ENCODE measurements around the gene SPATA13.
"Not testable (repeated sequence)": the region's sequence is repeated elsewhere in the genome, so short reads cannot be mapped to it uniquely, and the experiment has no call there.

The SPATA13 gene

DNA sequence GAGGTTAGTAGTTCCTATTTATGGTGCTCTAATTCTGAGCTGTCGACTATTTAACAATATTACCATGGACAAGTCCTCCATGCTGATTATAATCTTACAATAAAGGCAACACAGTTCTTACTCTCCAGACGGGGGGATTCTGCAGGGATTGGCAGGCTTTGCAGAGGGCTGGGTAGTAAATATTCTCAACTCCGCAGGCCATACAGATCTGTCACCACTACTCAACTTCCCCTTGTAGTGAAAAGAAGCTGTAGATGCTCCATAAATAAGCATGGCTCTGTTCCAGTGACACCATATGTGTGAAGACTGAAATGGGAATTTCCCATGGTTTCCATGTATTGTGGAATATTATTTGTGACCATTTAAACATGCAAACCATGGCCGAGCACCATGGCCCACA, 158.4 kb downstream of the SPATA13 start:
- not testable (repeated sequence) for DNase-seq (ENCODE audit: low spot score)

- not testable (repeated sequence) for DNase-seq (ENCODE audit: low spot score)
Measured at GRCh38 chr13:24319641-24320040, 159.1 kb downstream of the SPATA13 start.

DNA sequence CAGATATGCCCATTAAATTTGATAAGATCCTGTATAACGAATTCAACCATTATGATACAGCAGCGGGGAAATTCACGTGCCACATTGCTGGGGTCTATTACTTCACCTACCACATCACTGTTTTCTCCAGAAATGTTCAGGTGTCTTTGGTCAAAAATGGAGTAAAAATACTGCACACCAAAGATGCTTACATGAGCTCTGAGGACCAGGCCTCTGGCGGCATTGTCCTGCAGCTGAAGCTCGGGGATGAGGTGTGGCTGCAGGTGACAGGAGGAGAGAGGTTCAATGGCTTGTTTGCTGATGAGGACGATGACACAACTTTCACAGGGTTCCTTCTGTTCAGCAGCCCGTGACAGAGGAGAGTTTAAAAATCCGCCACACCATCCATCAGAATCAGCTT, 160.9 kb downstream of the SPATA13 start:
- not testable (repeated sequence) for DNase-seq (ENCODE audit: low spot score)

DNA sequence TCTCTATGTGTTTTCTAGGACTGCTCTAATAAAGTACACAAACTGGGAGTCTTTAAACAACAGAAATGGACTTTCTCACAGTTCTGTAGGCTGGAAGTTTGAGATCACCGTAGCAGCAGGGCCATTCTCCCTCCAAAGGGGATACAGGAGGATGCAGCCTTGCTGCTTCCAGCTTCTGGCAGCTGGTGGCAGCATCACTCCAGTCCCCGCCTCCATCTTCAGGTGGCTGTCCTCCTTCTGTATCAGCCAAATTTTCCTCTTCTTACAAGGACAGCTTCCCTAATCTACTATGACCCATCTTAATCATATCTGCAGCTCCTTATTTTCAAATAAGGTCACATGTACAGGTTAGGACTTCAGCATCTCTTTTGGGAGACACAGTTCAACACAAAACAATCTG, 161.9 kb downstream of the SPATA13 start:
- not testable (repeated sequence) for DNase-seq (ENCODE audit: low spot score)

- DNase-seq (ENCODE audit: low spot score): no peak
Measured at GRCh38 chr13:24323036-24323738, 162.7 kb downstream of the SPATA13 start.

DNA sequence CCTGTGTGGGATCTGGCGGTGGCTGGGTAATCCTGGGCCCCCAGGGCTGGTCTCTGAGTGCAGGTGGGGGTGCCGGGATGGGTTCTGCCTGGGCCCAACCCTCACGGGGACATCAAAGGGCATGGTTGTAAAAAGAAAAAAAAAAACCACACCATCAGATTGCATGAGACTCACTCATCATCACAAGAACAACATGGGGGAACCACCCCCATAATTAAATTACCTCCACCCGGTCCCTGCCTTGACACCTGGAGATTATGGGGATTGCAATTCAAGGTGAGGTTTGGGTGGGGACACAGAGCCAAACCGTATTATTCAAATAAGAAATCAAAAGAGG, 163.2 kb downstream of the SPATA13 start:
- no peak for DNase-seq (ENCODE audit: low spot score)

GRCh38 chr13:24327598-24327997, 167.1 kb downstream of the SPATA13 start:
- DNase-seq (ENCODE audit: low spot score): not testable (repeated sequence)

DNA sequence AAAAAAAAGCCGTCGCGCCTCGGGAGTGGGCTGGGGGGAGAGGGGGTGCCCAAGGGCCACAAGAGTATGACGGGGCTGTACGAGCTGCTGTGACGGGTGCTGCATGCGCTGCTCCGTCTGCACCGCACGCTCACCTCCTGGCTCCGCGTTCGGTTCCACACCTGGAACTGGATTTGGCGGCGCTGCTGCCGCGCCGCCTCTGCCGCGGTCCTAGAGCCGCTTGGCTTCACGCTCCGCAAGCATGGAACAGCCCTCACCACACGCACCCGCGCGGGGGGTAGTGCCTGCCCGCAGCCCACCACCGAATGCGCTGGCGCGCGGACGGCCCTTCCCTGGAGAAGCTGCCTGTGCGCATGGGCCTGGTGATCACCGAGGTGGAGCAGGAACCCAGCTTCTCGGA, 167.6 kb downstream of the SPATA13 start:
- no peak for DNase-seq (ENCODE audit: low spot score)

DNA sequence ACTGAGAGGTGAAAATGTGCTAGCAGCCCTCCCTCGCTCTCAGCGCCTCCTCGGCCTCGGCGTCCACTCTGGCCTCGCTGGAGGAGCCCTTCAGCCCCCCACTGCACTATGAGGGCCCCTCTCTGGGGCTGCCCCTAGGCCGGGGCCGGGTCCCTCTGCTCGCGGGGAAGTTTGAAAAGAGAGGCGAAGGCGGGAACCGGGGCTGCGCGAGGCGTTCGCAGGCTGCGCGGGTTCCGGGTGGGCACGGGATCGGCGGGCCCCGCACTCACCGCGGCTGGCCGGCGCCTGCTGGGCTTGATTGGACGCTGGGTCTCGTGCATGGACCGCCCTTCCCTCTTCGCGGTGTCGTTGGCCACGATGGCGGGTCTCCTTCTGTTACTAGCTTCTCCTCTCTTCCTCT, 178.2 kb downstream of the SPATA13 start:
- no peak for DNase-seq (ENCODE audit: low spot score)

GRCh38 chr13:24339937-24340607, 179.6 kb downstream of the SPATA13 start:
- no peak for DNase-seq (ENCODE audit: low spot score)

DNA sequence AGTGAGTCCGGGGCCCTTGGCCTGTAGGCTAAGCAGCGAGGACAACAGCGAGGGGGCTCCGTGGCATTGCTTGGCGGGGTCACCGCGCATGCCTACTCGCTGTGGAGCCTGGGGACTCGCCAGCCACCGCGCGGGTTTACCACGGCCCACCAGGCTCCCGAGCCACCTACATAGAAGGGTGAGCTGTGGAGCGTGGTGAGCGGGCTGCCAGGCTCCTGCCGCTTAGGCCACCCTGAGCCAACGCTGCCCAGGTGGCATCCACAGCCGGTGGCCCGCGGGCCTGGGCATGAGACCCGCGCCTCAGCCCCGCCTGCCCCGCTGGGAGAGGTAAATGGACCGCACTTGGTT, 180.1 kb downstream of the SPATA13 start:
- DNase-seq (ENCODE audit: low spot score): no peak

GRCh38 chr13:24341439-24341838, 180.9 kb downstream of the SPATA13 start:
- peak; percentile 10 for DNase-seq (ENCODE audit: low spot score)

GRCh38 chr13:24348385-24348784, 187.9 kb downstream of the SPATA13 start:
- DNase-seq (ENCODE audit: low spot score): no peak

- peak; percentile 85 for DNase-seq (ENCODE audit: low spot score)
Measured at GRCh38 chr13:24348797-24349515, 188.4 kb downstream of the SPATA13 start.

GRCh38 chr13:24349778-24350664, 189.5 kb downstream of the SPATA13 start:
- not testable (repeated sequence) for DNase-seq (ENCODE audit: low spot score)

GRCh38 chr13:24351423-24351822, 190.9 kb downstream of the SPATA13 start:
- no peak for DNase-seq (ENCODE audit: low spot score)

DNA sequence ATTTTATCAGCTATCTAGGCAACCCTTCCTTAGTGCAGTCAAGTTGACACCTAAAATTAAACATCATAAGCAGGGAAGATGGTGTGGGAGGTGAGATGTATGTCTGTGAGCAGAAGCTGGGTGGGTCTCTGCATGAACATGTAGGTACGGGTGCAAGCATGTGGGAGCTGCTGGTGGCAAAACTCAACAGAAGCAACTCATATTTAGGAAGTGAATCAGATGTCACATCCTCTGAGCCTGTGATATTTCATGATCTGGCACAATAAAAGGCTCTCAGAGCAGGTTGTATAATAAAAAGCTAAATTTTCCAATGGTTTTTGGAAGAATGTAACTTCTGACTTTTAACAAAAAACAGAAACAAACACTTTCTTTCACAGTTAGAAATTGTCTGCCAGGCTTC, 193.2 kb downstream of the SPATA13 start:
- no peak for DNase-seq (ENCODE audit: low spot score)

DNA sequence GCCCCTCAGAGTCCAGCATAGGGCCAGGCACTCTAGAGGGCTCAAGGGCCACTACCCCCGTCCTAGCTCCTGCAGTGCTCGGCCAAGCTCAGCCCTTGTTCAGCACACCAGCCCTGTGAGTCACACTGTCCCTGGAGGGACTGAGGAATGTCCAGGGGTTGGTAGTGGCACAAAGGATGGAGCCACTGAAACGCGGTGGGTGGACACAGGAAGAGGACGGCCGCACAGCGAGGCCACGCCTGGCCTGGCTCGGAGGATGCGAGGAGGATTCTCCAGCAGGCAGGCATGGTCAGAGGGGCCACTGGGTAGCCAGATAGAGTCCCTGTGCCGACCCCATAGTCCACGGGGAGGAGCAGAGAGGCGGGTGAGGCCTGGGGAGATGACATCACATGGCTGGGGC, 194.6 kb downstream of the SPATA13 start:
- DNase-seq (ENCODE audit: low spot score): no peak

GRCh38 chr13:24356270-24356669, 195.8 kb downstream of the SPATA13 start:
- DNase-seq (ENCODE audit: low spot score): no peak
